Mesenchymal stem cell (in vitro differentiated cells and primary cell): ENCODE data around the gene SCART1.

Experiments
- DNase-seq: peaks from one replicate; pipeline ENCODE4 v3.0.0-alpha.2; 2013
- H2AFZ ChIP-seq: one replicate; pipeline ENCODE4 v1.6.1; 2013; ENCODE audit warnings: low read depth, mild to moderate bottlenecking, control low read depth, inconsistent platforms, low read length, moderate library complexity
- H2AK5ac ChIP-seq: 2 replicates; pipeline ENCODE4 v1.6.1; 2013; ENCODE audit warnings: low read length, moderate library complexity, mild to moderate bottlenecking, inconsistent platforms; ENCODE audit not compliant: severe bottlenecking
- H2BK120ac ChIP-seq: one replicate; pipeline ENCODE4 v1.6.1; 2013; ENCODE audit warnings: low read depth, mild to moderate bottlenecking, inconsistent platforms, low read length, moderate library complexity
- H2BK12ac ChIP-seq, 2 experiments: one replicate each; pipeline ENCODE4 v1.6.1; 2013; ENCODE audit warnings: inconsistent platforms in 2 of 2, low read length in 2 of 2, mild to moderate bottlenecking in 2 of 2, moderate library complexity in 2 of 2, control low read depth in 1 of 2
- H2BK15ac ChIP-seq: one replicate; pipeline ENCODE4 v1.6.1; 2013; ENCODE audit warnings: mild to moderate bottlenecking, low read depth, inconsistent platforms; ENCODE audit not compliant: poor library complexity, severe bottlenecking
- H2BK5ac ChIP-seq: 2 replicates; pipeline ENCODE4 v1.6.1; 2013; ENCODE audit warnings: low read depth, mild to moderate bottlenecking, low read length, control low read depth, inconsistent platforms; ENCODE audit not compliant: poor library complexity, severe bottlenecking
- H3K14ac ChIP-seq, 2 experiments: one replicate each; pipeline ENCODE4 v1.6.1; 2013; ENCODE audit warnings: inconsistent platforms in 2 of 2, low read length in 2 of 2, control low read depth in 1 of 2, mild to moderate bottlenecking in 1 of 2, moderate library complexity in 1 of 2
- H3K18ac ChIP-seq, 2 experiments: one replicate each; pipeline ENCODE4 v1.6.1; 2013; ENCODE audit warnings: inconsistent platforms in 2 of 2, low read length in 2 of 2, control low read depth in 1 of 2, low read depth in 1 of 2, mild to moderate bottlenecking in 1 of 2
- H3K23ac ChIP-seq, 2 experiments: one replicate each; pipeline ENCODE4 v1.6.1; 2013; ENCODE audit warnings: inconsistent platforms in 2 of 2, low read length in 2 of 2, mild to moderate bottlenecking in 2 of 2, moderate library complexity in 2 of 2, control low read depth in 1 of 2
- H3K27ac ChIP-seq: 2 replicates; pipeline ENCODE4 v1.5.1; 2013; ENCODE audit warnings: mild to moderate bottlenecking, moderate library complexity, low read length, control low read depth, inconsistent platforms; ENCODE audit not compliant: poor library complexity, severe bottlenecking
- H3K27me3 ChIP-seq, 2 experiments: 2 replicates each; pipeline versions ENCODE4 v1.6.1 to v1.7.0; 2013; ENCODE audit warnings: low read length in 2 of 2, mild to moderate bottlenecking in 2 of 2, moderate library complexity in 2 of 2, control low read depth in 1 of 2, inconsistent platforms in 1 of 2; ENCODE audit not compliant: control insufficient read depth in 1 of 2, insufficient read depth in 1 of 2
- H3K36me3 ChIP-seq, 2 experiments: 2 replicates each; pipeline versions ENCODE4 v1.6.1 to v1.7.0; 2013; ENCODE audit warnings: low read length in 2 of 2, control low read depth in 1 of 2, inconsistent platforms in 1 of 2, low read depth in 1 of 2, mild to moderate bottlenecking in 1 of 2; ENCODE audit not compliant: insufficient read depth in 2 of 2, control insufficient read depth in 1 of 2
- H3K4ac ChIP-seq, 2 experiments: one replicate each; pipeline ENCODE4 v1.6.1; 2013; ENCODE audit warnings: inconsistent platforms in 2 of 2, low read length in 2 of 2, mild to moderate bottlenecking in 2 of 2, moderate library complexity in 2 of 2, control low read depth in 1 of 2, low read depth in 1 of 2
- H3K4me1 ChIP-seq: 2 replicates; pipeline ENCODE4 v1.6.1; 2013; ENCODE audit warnings: low read depth, low read length, control low read depth; ENCODE audit not compliant: control insufficient read depth, insufficient read depth
- H3K4me2 ChIP-seq: 2 replicates; pipeline ENCODE4 v1.6.1; 2013; ENCODE audit warnings: low read length, mild to moderate bottlenecking, inconsistent platforms; ENCODE audit not compliant: poor library complexity, severe bottlenecking
- H3K4me3 ChIP-seq, 2 experiments: 2 replicates each; pipeline versions ENCODE4 v1.5.1 to v1.7.0; 2013; ENCODE audit warnings: low read length in 2 of 2, mild to moderate bottlenecking in 2 of 2, control low read depth in 1 of 2, low read depth in 1 of 2; ENCODE audit not compliant: insufficient read depth in 1 of 2
- H3K79me1 ChIP-seq: replicated peaks from 2 replicates; pipeline ENCODE4 v1.6.1; 2013; ENCODE audit warnings: mild to moderate bottlenecking, control low read depth, low read length, inconsistent platforms; ENCODE audit not compliant: poor library complexity, severe bottlenecking
- H3K9ac ChIP-seq: 2 replicates; pipeline ENCODE4 v1.7.0; 2013; ENCODE audit warnings: mild to moderate bottlenecking, low read length, moderate library complexity
- H3K9me3 ChIP-seq: 2 replicates; pipeline ENCODE4 v1.7.0; 2013; ENCODE audit warnings: mild to moderate bottlenecking, low read length; ENCODE audit not compliant: control insufficient read depth
- H4K8ac ChIP-seq: one replicate; pipeline ENCODE4 v1.6.1; 2013; ENCODE audit warnings: inconsistent platforms, mild to moderate bottlenecking, low read length, moderate library complexity
- H4K91ac ChIP-seq: one replicate; pipeline ENCODE4 v1.6.1; 2013; ENCODE audit warnings: mild to moderate bottlenecking, low read length, inconsistent platforms
- WGBS: methylation state at CpG from one replicate; pipeline ENCODE4 v1.1.7; 2013; ENCODE audit warnings: mixed read lengths; 5-methylcytosine and 5-hydroxymethylcytosine counted together

The SCART1 gene

GRCh38 chr10:133448120-133448519 is 5.6 kb upstream of the SCART1 start:
- Histone ChIP-seq H3K9me3 (peaks cover 32% of the 10 kb centered on the region), H3K4ac (no peak overlapping the region), H3K36me3 (peaks cover 4 to 20% of the 10 kb centered on the region in 2 experiments), H3K18ac (no peak overlapping the region), H2BK5ac (no peak overlapping the region), H2BK120ac (no peak overlapping the region), H3K27ac (no peak overlapping the region), H3K79me1 (no peaks in the 10 kb centered on the region), H3K14ac (no peak overlapping the region), H3K23ac (no peak overlapping the region), H2AK5ac (no peak overlapping the region), H3K4me1 (peaks cover 1% of the 10 kb centered on the region), H3K9ac (no peak overlapping the region), H4K91ac (no peak overlapping the region), H4K8ac (no peak overlapping the region), H2AFZ (no peak overlapping the region), H3K27me3 (no peaks in the 10 kb centered on the region), H2BK12ac (no peak overlapping the region), H3K4me2 (no peak overlapping the region), H2BK15ac (no peak overlapping the region), H3K4me3 (peak overlapping the region in 1 of 2 experiments; percentile 10)
- DNase-seq = no peak

GRCh38 chr10:133451346-133451745 is 2.4 kb upstream of the SCART1 start:
- H2AFZ ChIP-seq = no peak overlapping the region
- peaks cover 0 to 2% of the 10 kb centered on the region in 2 experiments for H3K36me3 ChIP-seq
- peaks cover 32% of the 10 kb centered on the region for H3K9me3 ChIP-seq
- 0% methylated on average over 1 of the region's 4 CpGs for WGBS
- no peak overlapping the region for H4K91ac ChIP-seq
- no peaks in the 10 kb centered on the region for H3K27me3 ChIP-seq
- no peak overlapping the region for H3K27ac ChIP-seq
- no peak overlapping the region for H3K9ac ChIP-seq
- H2BK120ac ChIP-seq = no peak overlapping the region
- H3K4me3 ChIP-seq = no peak overlapping the region
- no peaks in the 10 kb centered on the region for H3K79me1 ChIP-seq
- no peak overlapping the region for H4K8ac ChIP-seq
- H2BK15ac ChIP-seq = no peak overlapping the region
- no peak overlapping the region for H2BK5ac ChIP-seq
- no peak for DNase-seq
- H3K4ac ChIP-seq = no peak overlapping the region
- no peak overlapping the region for H3K23ac ChIP-seq
- no peak overlapping the region for H2BK12ac ChIP-seq
- no peak overlapping the region for H3K4me2 ChIP-seq
- no peak overlapping the region for H2AK5ac ChIP-seq
- H3K18ac ChIP-seq = no peak overlapping the region
- no peaks in the 10 kb centered on the region for H3K4me1 ChIP-seq
- no peak overlapping the region for H3K14ac ChIP-seq

DNA sequence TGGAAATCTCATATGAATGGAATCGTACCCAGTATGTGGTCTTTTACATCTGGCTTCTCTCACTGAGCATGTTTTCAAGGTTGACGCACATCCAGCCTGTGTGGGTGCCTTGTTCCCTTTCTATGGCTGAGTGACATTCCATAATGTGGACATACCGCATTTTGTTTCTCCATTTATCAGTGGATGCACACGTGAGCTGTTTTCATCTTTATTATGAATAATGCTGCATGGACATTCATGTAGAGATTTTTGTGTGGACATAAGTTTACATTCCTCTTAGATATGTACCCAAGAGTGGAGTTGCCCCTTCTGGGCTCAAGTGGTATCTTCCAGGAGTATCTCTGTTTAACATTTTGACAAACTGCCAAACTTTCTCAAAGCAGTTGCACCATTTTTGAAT is 1.3 kb upstream of the SCART1 start:
- no peak overlapping the region for H4K8ac ChIP-seq
- no peak overlapping the region for H2AK5ac ChIP-seq
- no peak overlapping the region for H2AFZ ChIP-seq
- H3K18ac ChIP-seq = no peak overlapping the region
- H3K36me3 ChIP-seq = peaks cover 0 to 5% of the 10 kb centered on the region in 2 experiments
- no peak overlapping the region for H2BK120ac ChIP-seq
- H3K23ac ChIP-seq = no peak overlapping the region
- H3K14ac ChIP-seq = no peak overlapping the region
- H2BK5ac ChIP-seq = no peak overlapping the region
- no peak overlapping the region for H2BK12ac ChIP-seq
- no peak overlapping the region for H4K91ac ChIP-seq
- no peak for DNase-seq
- H3K27me3 ChIP-seq = no peaks in the 10 kb centered on the region
- H3K4ac ChIP-seq = no peak overlapping the region
- WGBS = 72% methylated on average over 4 of the region's 4 CpGs
- H2BK15ac ChIP-seq = no peak overlapping the region
- H3K9me3 ChIP-seq = peaks cover 23% of the 10 kb centered on the region
- H3K27ac ChIP-seq = no peak overlapping the region
- H3K4me2 ChIP-seq = no peak overlapping the region
- H3K9ac ChIP-seq = no peak overlapping the region
- no peak overlapping the region for H3K4me3 ChIP-seq
- H3K4me1 ChIP-seq = no peaks in the 10 kb centered on the region
- H3K79me1 ChIP-seq = no peaks in the 10 kb centered on the region

- Histone ChIP-seq H2BK12ac (no peak overlapping the region), H3K9me3 (peaks cover 4% of the 10 kb centered on the region), H2AFZ (no peak overlapping the region), H3K79me1 (no peaks in the 10 kb centered on the region), H2BK15ac (no peak overlapping the region), H2BK120ac (no peak overlapping the region), H3K4ac (no peak overlapping the region), H3K4me2 (no peak overlapping the region), H4K8ac (no peak overlapping the region), H2BK5ac (no peak overlapping the region), H3K27me3 (no peaks in the 10 kb centered on the region), H3K4me3 (no peak overlapping the region), H3K27ac (no peak overlapping the region), H2AK5ac (no peak overlapping the region), H3K4me1 (no peaks in the 10 kb centered on the region), H4K91ac (no peak overlapping the region), H3K23ac (no peak overlapping the region), H3K36me3 (peaks cover 0 to 22% of the 10 kb centered on the region in 2 experiments), H3K18ac (no peak overlapping the region), H3K14ac (no peak overlapping the region), H3K9ac (no peak overlapping the region)
- DNase-seq = no peak
- 75% methylated on average over 10 of the region's 10 CpGs for WGBS
Measured at GRCh38 chr10:133454204-133454893, 604 bp downstream of the SCART1 start.
